ENCODE data around the gene EXD2. TPM values are rescaled to one million over a fixed set of nuclear protein-coding genes. Genes with fewer than 3 reads are reported as not detected.
"Not testable (repeated sequence)": the region's sequence is repeated elsewhere in the genome, so short reads cannot be mapped to it uniquely, and the experiment has no call there.

EXD2 gene
- polyA plus RNA-seq, 2 of the 4 experiments (the other 2 are of a cell fraction): 13.9 to 22.1 TPM

- POLR2A ChIA-PET: no interaction called here
- no peaks in the 10 kb centered on the region for H3K9me3 ChIP-seq
- no peak overlapping the region for H3K4me2 ChIP-seq
- H3K4me1 ChIP-seq: no peaks in the 10 kb centered on the region
- FAIRE-seq: no peak
- DNase-seq (ENCODE audit: low read depth in 1 of 2, low spot score in 1 of 2): no peak
- ATAC-seq: no peak
- CTCF ChIA-PET: interaction anchor here (0.5 to 1.3 kb wide), 4 partner anchors 9 to 285 kb away, joined by 3 to 4 read pairs (median 3); no protein-coding TSS in a partner anchor
- no peak for TF ChIP-seq CTCF (IDR thresholded peaks at IDR 0.05)
- no peak for TF ChIP-seq SMC3 (IDR thresholded peaks at IDR 0.05)
- TF ChIP-seq POLR2A (IDR thresholded peaks at IDR 0.05; ENCODE audit: low read length): no peak
- TF ChIP-seq CHD4 (IDR thresholded peaks at IDR 0.05; ENCODE audit: borderline replicate concordance): no peak
- no peak for TF ChIP-seq RCOR1 (IDR thresholded peaks at IDR 0.05; ENCODE audit: low read depth, low read length)
- TF ChIP-seq TP53 (CRISPR knock-in tag; IDR thresholded peaks at IDR 0.05): no peak
- no peak for TF ChIP-seq CEBPB (IDR thresholded peaks at IDR 0.05)
- TF ChIP-seq FOXS1 (CRISPR knock-in tag; IDR thresholded peaks at IDR 0.05): no peak
- no peak for TF ChIP-seq CBX2 (IDR thresholded peaks at IDR 0.05; ENCODE audit: borderline replicate concordance, low read depth)
- TF ChIP-seq JUN (IDR thresholded peaks at IDR 0.05): no peak
- TF ChIP-seq ZFP36 (IDR thresholded peaks at IDR 0.05; ENCODE audit: borderline replicate concordance, partially characterized antibody): no peak
- TF ChIP-seq MAFK (IDR thresholded peaks at IDR 0.05; ENCODE audit: partially characterized antibody): no peak
- TF ChIP-seq HOXA7 (CRISPR knock-in tag; IDR thresholded peaks at IDR 0.05): no peak
- TF ChIP-seq HMGXB4 (CRISPR knock-in tag; IDR thresholded peaks at IDR 0.05; ENCODE audit: borderline replicate concordance): no peak
- TF ChIP-seq RNF2 (IDR thresholded peaks at IDR 0.05; ENCODE audit: borderline replicate concordance, low read depth): no peak
- no peak for TF ChIP-seq ZC3H11A (IDR thresholded peaks at IDR 0.05)
- no peak overlapping the region for H3K27ac ChIP-seq
- no peak overlapping the region for H3K4me3 ChIP-seq
These were observed 16.2 kb upstream of the EXD2 start for GRCh38 chr14:69175130-69175529.

GRCh38 chr14:69181491-69181890, 9.8 kb upstream of the EXD2 start:
- Histone ChIP-seq H3K9me3 (no peaks in the 10 kb centered on the region), H3K4me2 (no peak overlapping the region), H3K4me1 (no peaks in the 10 kb centered on the region), H3K27ac (no peak overlapping the region), H3K4me3 (no peak overlapping the region)
- ChIA-PET CTCF (interaction anchor here (0.7 kb wide), 1 partner anchor 61 kb away, joined by 3 read pairs; no protein-coding TSS in a partner anchor), POLR2A (interaction anchor here (0.9 kb wide), 1 partner anchor 10 kb away, joined by 3 read pairs; the partner anchor contains the start of gene EXD2)
- DNase-seq (ENCODE audit: low read depth in 1 of 2, low spot score in 1 of 2): no peak
- FAIRE-seq: no peak
- no peak for TF ChIP-seq EP300 (IDR thresholded peaks at IDR 0.05)
- TF ChIP-seq PBX3 (IDR thresholded peaks at IDR 0.05): no peak
- no peak for TF ChIP-seq BHLHE40 (IDR thresholded peaks at IDR 0.05; ENCODE audit: low read depth, low read length)
- TF ChIP-seq HES2 (IDR thresholded peaks at IDR 0.05): no peak
- no peak for TF ChIP-seq PHF8 (IDR thresholded peaks at IDR 0.05; ENCODE audit: borderline replicate concordance, low read depth)
- no peak for TF ChIP-seq RARB (CRISPR knock-in tag; IDR thresholded peaks at IDR 0.05)
- no peak for TF ChIP-seq JUNB (IDR thresholded peaks at IDR 0.05)
- no peak for TF ChIP-seq CEBPB (IDR thresholded peaks at IDR 0.05)
- no peak for ATAC-seq

- POLR2A ChIA-PET; H3K27ac ChIP-seq; ATAC-seq; H3K4me3 ChIP-seq; H3K4me2 ChIP-seq; DNase-seq (ENCODE audit: low read depth in 1 of 2, low spot score in 1 of 2); H3K4me1 ChIP-seq; H3K9me3 ChIP-seq; FAIRE-seq; CTCF ChIA-PET: not testable (repeated sequence)
- WGBS (ENCODE audit: missing lambda C conversion rate): 94% methylated on average over 1 of the region's 1 CpG
These were observed 8.7 kb upstream of the EXD2 start for GRCh38 chr14:69182580-69182979.
